DMS79 (cell line): Measurements from ENCODE around the gene TCF4.
A peak's percentile ranks its signal among the peaks of the same experiment; 100 is the strongest.

ENCODE experiments used
- DNase-seq: peaks from one replicate; lab custom pipeline; 2025; lab: John Stamatoyannopoulos, UW

TCF4 gene

DNA sequence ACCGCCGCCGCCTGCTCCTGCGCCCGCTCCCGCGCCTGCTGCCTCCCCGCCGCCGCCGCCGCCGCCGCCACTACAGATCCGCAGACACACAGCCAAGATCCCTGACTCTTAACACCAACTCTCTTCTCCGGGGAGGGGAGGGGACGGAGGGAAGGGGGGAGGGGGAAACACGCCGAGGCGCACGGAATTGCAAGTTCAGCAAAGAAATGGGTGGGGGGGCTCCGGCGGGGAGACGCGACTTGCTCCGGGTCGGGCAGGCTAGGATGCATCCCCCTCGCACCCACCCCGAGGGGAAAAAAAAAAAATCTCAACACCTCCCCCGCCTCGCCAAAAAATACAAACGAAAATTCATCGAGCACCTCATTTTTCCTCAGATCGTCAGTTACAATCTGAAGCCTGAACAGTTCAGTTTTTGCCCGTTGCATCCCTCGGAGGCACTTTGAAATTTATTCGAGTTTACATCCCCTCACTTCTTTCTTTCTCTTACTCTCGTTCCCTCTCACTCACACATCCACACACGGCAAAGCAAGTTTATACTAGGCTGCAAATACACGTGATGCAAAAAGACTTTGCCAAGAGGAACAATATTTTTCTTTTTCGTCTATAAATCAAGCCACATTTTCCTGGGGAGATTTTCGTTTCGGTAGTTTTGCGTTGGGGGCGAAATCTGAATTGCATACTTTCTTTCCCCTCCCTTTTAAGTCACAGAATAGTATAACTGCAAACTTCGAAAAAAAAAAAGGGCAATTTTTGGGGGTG lies at the start of gene TCF4:
Gene TCF4, minus strand, starts transcription at position 82 of the 759 bp plus-strand sequence. CDS start 1,076 bp downstream, outside the sequence.
- no peak for DNase-seq

DNA sequence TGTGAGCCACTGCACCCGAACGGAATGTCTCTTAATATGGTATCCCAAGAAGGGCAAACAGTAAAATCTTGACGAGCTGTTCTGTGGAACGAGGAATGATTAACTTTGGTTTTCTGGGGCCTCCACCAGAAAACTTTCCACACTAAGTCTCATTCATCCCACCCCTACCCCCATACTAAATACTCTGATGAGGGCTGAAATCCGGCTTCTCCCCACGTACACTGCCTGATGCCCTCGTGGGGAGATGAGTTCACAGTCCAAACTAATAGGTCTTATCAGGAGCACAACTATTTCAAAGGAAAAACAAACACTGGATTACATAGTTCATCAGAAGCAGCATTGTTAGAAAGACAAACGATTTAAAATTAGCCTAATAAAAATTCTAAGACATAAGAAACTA lies 49.2 kb upstream of the TCF4 start:
- DNase-seq, result no peak

DNA sequence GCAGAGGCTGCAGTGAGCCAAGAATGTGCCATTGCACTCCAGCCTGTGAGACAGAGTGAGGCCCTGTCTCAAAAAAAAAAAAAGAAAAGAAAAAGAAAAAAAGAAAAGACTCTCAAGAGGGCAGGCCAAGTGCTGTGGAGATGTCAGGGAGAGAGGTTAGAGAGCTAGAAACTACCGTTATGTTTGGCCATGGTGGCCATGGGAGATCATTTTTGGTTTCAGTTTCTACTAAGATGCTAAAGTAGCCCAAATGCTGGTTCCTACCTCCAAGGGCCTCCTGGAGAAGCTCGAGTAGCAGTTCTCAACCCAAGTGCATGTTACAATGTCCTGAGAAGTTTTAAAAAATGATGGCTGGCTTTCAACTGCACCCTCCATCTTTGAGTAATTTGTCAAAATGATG lies 47.4 kb upstream of the TCF4 start:
- no peak for DNase-seq

DNA sequence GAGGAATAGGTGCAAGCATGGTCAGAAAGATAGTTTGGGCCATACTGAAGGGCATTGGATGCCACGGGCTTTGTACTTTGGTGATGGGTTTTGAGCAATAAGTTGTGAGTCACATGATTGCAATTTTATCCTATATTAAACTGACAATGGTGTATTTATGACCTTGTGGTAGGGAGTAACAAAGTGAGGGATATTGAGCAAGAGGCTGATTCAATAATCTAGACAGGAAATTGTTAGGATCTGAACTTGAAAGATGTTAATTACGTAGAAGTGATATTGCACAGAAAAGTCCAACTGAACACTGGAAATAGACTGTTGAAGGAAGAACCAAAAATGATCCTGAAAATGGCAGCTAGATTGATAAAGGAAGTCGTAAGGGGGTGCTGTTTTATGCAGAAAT lies 46.6 kb upstream of the TCF4 start:
- no peak for DNase-seq

DNA sequence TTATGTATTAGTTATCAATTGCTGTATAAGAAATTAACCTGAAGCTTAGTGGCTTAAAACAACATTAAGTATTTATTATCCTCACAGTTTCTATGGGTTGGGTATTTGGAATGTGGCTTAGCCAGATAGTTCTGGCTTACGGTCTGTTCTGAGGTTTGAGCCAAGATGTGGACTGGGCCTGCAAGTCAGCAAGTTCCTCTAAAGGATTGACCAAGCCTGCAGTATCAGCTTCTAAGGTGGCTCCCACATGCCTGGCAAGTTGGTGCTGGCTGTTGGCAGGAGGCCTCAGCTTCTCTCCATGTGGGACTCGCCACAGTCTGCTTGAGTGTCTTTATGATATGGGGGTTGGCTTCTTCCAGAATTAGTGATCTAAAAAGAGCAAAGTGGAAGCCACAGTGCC lies 45.0 kb upstream of the TCF4 start:
- no peak for DNase-seq

DNA sequence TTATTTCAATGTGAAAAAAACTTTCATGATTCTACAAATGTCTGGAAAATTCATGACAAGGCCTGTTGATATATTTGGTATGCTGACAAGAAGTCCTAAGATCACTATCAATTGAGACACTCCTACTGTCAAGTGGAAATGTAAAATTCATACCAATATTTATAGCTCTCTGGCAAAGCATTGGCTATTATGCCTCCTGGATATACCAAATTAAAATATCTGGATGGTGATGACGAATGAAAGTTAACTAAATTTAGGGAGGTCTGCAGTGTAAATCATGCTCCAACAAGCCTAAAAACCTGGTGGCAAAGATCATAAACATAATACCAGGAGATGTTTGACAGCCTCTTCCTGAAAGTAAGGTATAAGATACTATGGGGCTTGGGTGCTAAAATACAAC lies 41.1 kb upstream of the TCF4 start:
- no peak for DNase-seq

DNA sequence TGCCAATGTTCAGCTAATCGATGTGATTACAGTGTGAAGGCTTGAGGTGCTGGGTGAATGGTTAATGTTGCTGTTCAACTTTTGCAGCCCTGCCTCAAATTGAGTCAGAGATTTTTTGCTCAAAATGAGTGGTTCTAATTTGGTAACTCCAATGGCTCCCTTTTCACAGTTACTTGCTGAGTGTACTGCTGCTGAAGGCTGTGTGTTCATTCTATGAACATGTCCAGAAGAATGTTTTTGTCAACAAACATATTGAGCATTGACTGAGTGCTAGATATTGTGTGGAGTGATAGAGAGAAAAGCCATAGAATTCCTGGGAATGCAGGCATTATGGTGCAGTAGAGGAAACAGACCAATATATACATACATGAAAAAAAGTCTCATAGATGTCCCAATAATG lies 39.0 kb upstream of the TCF4 start:
- DNase-seq, result no peak

DNA sequence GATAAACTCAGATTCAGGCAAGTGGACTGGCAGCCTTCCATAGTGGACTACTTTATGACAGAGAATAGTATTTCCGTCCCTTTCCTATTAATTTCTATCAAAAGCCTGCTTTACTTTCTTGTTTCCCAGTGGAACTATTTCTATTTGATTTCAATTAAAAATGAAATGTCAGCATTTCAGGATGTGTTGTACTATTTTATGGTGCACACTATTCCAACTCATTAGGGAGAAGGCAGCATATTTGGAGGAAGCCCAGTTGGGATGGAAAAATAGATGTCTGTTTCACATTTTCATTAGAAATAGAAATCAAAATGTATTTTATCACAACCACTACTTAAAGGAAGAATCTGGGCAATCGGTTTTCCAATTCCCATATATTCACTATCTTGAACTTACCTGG lies 37.9 kb upstream of the TCF4 start:
- no peak for DNase-seq

DNA sequence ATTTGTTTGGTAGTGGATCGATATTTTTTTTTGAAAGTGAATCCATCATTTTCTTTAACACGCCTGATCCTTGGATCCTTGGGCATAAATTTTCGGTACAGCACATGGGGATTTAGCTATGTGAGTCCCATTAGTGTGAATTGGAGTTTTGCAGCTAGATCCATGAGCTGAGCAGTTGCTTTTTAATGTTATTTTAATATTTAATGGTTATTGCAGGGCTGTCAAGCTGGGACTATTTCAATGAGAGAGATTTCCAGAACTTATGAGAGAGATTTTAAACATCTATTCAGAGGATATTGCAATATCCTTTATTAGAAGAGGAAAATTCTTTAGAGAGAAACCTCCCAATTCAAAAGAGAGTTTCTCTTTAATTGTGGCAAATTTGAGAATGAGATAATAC lies 35.6 kb upstream of the TCF4 start:
- no peak for DNase-seq

DNA sequence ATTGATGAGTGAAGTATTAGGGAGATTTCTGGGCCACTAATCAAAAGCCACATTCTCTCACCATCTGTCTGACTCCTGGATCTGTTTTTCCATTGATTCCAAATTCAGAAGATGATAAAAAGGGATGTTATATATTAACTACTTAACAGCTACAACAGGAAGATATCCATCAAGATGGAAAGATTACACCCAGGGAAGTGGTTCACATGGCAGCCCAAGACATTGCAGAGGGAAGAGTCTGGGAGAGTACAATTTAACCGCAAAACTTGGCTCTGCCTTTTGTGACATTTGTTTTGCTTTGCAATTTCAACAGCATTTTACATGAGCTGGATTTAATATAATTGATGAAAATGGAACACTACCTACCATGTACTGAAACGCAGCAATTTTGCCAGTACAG lies 22.5 kb upstream of the TCF4 start:
- no peak for DNase-seq

DNA sequence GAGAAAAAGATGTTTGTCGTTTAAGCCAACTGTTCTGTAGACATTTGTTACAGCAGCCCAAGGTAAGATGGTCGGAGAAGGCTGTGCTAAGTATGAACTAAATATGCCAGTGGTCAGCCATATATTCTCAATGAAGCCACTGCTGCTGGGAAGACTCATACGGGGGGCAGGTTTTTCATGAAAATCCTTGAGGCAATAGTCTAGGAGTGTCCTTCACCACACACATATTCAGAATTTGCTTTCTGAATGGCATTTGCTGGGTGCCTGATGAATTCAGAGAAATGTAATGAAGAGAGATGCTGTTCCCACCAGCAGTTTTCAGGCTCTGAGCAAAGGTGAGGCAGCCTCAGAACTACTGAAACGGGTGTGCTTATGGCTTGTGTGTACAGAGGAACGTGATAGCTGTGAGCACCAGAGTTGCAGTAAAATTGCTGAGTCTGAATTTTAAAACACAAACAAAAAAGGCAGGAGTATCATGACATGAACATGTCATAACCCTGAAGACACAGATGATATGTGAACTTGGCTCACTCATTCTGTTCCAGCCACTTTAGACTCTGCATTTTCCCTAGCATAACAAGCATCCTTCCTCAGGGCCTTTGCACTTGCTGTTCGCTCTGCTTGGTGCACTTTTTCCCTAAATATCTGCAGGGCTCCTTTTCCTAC lies 21.3 kb upstream of the TCF4 start:
- no peak for DNase-seq

DNA sequence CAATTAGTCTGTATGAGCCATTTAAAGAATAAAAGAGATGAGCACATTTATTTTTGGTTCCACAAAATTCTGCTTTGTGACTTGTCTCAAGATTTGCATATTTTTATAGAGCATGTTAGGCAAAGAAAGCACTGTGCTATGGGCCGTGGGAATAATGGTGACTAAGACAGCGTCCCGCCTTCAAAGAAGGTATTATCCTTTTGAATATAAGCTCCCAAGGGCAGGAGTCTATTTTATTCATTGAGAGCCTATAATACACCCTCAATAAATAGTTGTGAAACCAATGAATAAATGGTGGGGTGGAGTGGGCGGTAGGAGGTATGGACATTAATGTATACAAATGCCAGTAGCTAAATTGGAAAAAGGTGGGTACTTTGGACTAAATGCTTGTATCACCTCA lies 20.5 kb upstream of the TCF4 start:
- no peak for DNase-seq

DNA sequence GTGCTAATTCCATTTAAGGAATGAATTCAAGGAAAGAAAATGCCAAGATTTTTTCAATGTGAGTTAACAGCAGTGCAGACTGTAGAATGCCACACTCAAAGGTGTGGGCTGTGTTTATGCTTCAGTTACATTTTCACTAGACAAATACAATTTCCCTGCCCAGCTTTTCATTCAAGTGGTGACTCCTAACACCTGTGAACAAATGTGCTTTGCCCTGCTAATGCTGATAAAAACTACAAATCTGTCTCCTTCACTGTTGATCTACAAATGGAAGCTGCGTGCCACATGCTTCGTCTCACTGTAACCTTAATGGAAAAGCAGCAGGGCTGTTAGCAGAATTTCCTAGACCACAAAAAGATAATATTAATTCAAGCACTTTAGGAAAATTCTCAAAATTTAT lies 19.8 kb upstream of the TCF4 start:
- no peak for DNase-seq

DNA sequence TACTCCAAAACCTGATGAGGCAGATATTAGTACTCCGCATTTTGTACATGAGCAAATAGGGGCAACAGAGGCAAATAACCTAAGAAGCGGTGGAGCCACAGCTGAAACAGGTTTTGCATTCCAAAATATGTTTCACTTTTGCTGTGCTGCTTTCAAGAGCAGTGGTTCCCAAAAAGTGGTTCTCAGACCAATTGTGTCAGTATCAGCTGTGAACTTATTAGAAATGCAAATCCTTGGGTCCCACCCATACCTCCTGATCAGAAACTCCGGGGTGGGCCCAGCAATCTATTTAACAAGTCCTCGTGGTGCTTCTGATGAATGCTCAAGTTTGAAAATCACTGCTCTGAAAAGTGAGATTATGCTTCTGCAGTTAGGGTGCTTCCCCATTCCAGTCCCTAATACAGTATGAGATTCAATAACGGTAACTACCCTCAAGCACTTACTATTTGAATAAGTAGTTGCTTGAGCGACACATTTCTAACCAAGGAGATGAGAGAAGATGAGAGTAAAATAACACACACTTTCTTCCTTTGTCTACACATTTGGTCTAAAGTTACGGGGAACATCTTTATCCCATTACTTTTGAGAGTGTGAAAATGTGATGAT lies 17.8 kb upstream of the TCF4 start:
- no peak for DNase-seq

DNA sequence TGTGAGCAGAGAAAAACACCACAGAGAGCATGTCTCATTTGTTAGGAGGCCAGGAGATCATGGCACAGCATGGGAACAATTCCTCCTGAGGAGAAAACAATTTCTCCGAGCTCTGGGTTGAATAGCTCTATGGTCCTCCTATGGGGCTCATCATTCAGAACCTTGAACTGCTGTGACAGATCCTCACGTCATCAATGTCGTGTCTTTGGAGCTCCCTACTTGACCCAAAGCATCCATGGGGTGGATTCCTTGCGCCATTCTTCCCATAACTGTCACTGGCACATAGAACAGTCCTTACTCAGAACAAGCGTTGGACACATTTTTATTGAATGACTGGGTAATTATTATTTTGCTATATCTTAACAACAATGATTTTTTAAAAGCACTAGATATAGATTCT lies 15.8 kb upstream of the TCF4 start:
- no peak for DNase-seq

DNA sequence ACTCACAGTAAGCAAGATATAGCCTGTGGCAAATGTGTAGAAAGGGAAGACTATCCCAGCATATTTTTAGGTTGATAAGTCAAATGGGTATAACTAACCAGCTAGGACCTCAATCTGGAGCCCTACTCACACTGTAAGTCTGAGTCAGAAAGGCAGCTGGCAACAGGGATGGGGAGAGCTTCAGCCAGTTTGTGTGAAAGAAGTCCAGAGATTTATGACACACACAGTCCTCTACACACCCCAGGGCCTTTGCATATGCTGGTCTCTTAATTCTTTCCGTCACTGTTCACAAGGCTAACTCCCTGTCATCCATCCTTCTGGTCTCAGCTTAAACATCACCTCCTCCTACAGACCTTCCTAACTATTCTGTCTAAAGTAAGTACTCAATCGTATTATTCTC lies 5.9 kb upstream of the TCF4 start:
- DNase-seq, result no peak

DNA sequence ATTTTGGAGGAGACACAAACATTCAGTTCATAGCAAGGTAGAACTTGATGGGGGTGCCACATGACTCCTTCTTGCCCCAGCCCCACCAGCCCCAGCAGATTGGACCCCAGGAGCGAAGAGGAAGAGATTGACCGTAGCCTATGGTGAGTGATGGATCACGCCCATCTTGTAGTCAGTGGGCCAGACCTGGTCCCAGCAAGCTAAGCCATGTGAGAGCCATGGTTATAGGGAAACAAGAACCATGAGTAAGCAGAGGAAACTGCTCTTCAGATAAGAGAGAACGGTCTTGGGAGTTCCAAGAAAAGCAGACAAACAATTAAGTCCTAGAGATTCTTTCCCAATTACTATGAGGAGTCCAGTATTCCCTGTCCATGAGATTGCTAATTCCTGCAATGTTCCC lies 4.6 kb upstream of the TCF4 start:
- DNase-seq, result no peak

DNA sequence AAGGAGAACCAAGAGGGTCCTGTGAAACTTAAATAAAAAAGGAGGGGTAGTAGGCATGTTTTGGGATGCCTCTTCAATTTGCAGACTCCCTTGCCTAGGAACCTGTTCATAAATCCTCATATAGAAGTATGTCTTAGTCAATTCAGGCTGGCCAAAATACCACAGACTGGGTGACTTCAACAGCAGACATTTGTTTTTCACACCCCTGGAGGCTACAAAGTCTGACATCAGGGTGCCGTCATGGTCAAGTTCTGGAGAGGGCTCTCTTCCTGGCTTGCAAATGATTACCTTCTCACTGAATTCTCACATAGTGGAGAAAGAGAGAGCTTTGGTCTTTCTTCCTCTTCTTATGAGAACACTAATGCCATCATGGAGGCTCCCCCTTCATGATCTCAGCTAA lies 4.1 kb upstream of the TCF4 start:
- DNase-seq, result no peak

DNA sequence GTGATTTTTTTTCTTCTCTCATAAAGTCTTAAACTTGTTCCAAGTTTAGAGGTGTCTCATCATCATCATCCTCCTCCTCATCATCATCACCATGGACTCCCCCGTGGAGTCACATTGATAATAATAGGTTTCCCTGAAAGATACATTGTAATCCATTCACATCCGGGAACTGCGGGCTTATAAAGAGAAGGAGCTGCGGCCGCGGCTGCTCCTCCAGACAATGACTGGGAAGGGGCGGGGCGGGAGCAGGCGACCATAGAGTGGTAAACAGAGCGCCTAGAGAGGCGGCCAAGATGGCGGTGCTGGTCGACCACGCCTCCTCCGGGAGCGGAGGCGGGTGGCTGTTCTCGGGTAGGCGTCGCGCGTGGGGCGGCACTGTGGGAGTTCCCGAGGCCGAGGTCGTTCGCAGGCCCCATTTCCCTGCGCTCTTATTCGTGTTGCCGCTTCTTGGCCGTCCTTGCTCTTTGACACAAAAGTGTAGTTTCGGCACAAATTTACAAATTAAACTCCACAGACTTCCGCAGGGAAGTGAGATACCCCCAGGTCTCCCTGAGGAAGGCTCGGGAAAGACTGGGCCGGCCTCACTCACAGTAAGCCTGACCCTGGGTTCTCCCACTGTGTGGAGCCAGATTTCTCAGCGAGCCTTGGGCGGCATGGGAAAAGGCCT lies 1.8 kb upstream of the TCF4 start:
- DNase-seq, result peak; percentile 82

DNA sequence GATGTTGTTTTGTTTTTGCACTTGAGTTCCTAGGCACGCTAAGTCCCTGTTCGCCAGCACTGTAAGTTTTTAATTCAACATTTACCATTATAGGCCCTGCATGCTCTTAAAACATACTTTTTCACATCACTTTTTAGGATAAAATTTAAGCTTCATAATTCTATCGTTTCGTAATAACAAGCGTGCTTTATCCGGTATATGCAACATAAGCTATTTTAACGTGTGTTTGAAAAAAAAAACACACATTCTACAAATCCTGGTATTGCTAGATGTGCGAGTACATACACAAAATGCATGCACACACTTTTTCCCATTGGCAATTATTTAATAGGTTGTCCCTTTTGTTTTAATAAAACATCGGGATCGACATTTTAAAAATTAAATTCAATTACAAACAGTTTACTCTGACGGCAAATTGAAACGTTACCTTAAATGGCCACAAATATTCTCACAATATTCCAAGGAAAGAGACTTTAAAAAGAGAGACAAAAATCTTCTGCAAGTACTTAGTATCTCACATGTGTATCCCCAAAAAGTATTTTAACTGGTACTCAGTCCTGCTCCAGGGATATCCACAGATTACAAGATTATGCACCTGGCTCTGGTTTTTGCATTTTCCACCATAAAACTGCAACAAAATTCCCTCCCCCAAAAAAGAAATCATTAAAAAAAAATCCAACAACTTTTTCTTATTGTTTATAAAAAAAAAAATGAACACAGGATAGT lies 1.0 kb upstream of the TCF4 start:
- DNase-seq, result no peak

DNA sequence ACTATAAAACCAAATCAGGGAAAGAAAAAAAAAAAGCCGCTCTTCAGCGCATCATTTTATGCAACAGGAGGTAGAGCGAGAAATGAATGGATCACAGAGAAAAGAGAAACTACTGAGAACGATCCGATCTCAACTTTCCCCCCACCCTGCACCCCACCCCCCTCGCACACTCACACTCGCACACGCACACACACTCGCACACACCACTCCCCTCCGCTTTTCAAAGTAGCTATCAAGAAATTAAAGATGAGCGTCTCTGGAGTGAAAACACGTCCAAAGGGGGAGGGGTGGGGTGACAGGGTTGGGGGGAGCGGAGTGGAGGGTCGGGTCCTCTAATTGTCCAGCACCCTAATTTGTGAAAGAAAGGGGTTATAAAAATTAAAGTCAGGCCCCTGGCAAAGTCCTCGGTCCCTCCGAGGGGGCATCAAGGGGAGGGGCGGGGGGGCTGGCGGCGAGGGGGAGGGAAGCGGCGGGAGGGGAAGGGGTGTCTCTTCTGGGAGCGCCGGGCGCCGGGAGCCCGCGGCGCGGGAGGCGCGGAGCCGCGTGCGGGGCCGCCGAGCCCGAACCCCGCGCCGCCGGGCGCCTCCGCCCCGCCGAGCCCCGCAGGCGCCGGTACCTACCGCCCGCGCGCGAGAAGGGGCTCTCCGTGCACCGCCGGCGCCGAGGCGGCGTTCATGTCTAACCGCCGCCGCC lies 428 bp downstream of the TCF4 start:
- no peak for DNase-seq
